KMS-11 (cell line): ENCODE data around the gene PCDHGA7.
"Not testable (repeated sequence)": the region's sequence is repeated elsewhere in the genome, so short reads cannot be mapped to it uniquely, and the experiment has no call there.

Experiments used
- H2AFZ ChIP-seq: fragments of 200-600 bp; sonication (generic); 2 replicates; pipeline ENCODE4 v1.6.1; 2016; ENCODE audit warnings: antibody characterized with exemption, mixed run types, low read depth
- H3K27ac ChIP-seq: fragments of 200-600 bp; sonication (generic); 2 replicates; pipeline ENCODE4 v1.6.1; 2016; ENCODE audit warnings: mild to moderate bottlenecking, mixed run types
- H3K27me3 ChIP-seq: fragments of 200-600 bp; sonication (generic); 2 replicates; pipeline ENCODE4 v1.6.1; 2017; ENCODE audit warnings: mild to moderate bottlenecking, low read depth, mixed run types, moderate library complexity; ENCODE audit not compliant: insufficient read depth
- H3K36me3 ChIP-seq: fragments of 200-600 bp; sonication (generic); 2 replicates; pipeline ENCODE4 v1.6.1; 2017; ENCODE audit warnings: mild to moderate bottlenecking, mixed run types; ENCODE audit not compliant: insufficient read depth
- H3K4me1 ChIP-seq: fragments of 200-600 bp; sonication (generic); 2 replicates; pipeline ENCODE4 v1.6.1; 2016; ENCODE audit warnings: mild to moderate bottlenecking, low read depth, mixed run types; ENCODE audit not compliant: poor library complexity, severe bottlenecking
- H3K4me2 ChIP-seq: fragments of 200-600 bp; sonication (generic); 2 replicates; pipeline ENCODE4 v1.7.0; 2016; ENCODE audit warnings: mild to moderate bottlenecking, mixed run types
- H3K4me3 ChIP-seq: fragments of 200-600 bp; sonication (generic); IDR thresholded peaks from 2 replicates; pipeline ENCODE4 v1.6.1; 2017; ENCODE audit warnings: low read depth, low read length, mixed read lengths; ENCODE audit not compliant: insufficient read depth
- H3K79me2 ChIP-seq: fragments of 200-600 bp; sonication (generic); 2 replicates; pipeline ENCODE4 v1.6.1; 2016; ENCODE audit warnings: low read depth, mixed run types; ENCODE audit not compliant: insufficient read depth
- H3K9ac ChIP-seq: fragments of 200-600 bp; sonication (generic); 2 replicates; pipeline ENCODE4 v1.6.1; 2016; ENCODE audit warnings: mild to moderate bottlenecking, mixed run types
- H4K20me1 ChIP-seq: fragments of 200-600 bp; sonication (generic); 2 replicates; pipeline ENCODE4 v1.6.1; 2016; ENCODE audit warnings: mild to moderate bottlenecking, mixed run types; ENCODE audit not compliant: insufficient read depth
- CTCF ChIP-seq: fragments of 200-600 bp; sonication (generic); conservative IDR thresholded peaks from 2 replicates; pipeline ENCODE4 v1.6.1; 2017; ENCODE audit warnings: low read depth, mild to moderate bottlenecking, antibody characterized with exemption, low read length, moderate library complexity, mixed read lengths

The PCDHGA7 gene

GRCh38 chr5:141412854-141413539, 30.5 kb downstream of the PCDHGA7 start, which contains the start of gene PCDHGA10:
Gene PCDHGA10, plus strand, starts transcription at chr5:141412987. Its CDS starts 189 bp downstream, at chr5:141413176.
- TF ChIP-seq CTCF = no peak
- H3K9ac ChIP-seq = no peak within 1 kb of the TSS
- H4K20me1 ChIP-seq = no peaks in the 10 kb centered on the region
- H3K4me1 ChIP-seq = no peaks in the 10 kb centered on the region
- H3K4me3 ChIP-seq = no peak within 1 kb of the TSS
- no peak within 1 kb of the TSS for H2AFZ ChIP-seq
- no peaks in the 10 kb centered on the region for H3K27me3 ChIP-seq
- H3K27ac ChIP-seq = no peak within 1 kb of the TSS
- no peak within 1 kb of the TSS for H3K4me2 ChIP-seq
- no peaks in the 10 kb centered on the region for H3K36me3 ChIP-seq
- H3K79me2 ChIP-seq = no peaks in the 10 kb centered on the region

GRCh38 chr5:141413540-141414069, 31.1 kb downstream of the PCDHGA7 start:
- H4K20me1 ChIP-seq = no peaks in the 10 kb centered on the region
- H3K9ac ChIP-seq = no peak overlapping the region
- H2AFZ ChIP-seq = no peak overlapping the region
- no peaks in the 10 kb centered on the region for H3K79me2 ChIP-seq
- H3K27ac ChIP-seq = no peak overlapping the region
- no peak overlapping the region for H3K4me2 ChIP-seq
- H3K4me1 ChIP-seq = no peaks in the 10 kb centered on the region
- TF ChIP-seq CTCF = no peak
- H3K36me3 ChIP-seq = no peaks in the 10 kb centered on the region
- no peak overlapping the region for H3K4me3 ChIP-seq
- H3K27me3 ChIP-seq = no peaks in the 10 kb centered on the region

- H3K27me3 ChIP-seq, H3K9ac ChIP-seq, H3K4me3 ChIP-seq, H3K79me2 ChIP-seq, H2AFZ ChIP-seq, H4K20me1 ChIP-seq, H3K36me3 ChIP-seq, H3K27ac ChIP-seq, H3K4me1 ChIP-seq, H3K4me2 ChIP-seq: not testable (repeated sequence)
Measured at GRCh38 chr5:141414548-141415274, 32.2 kb downstream of the PCDHGA7 start.

GRCh38 chr5:141415275-141415618, 32.7 kb downstream of the PCDHGA7 start:
- H3K4me3 ChIP-seq, H2AFZ ChIP-seq, H3K4me2 ChIP-seq, H3K4me1 ChIP-seq, H3K36me3 ChIP-seq, H3K9ac ChIP-seq, H3K27me3 ChIP-seq, H4K20me1 ChIP-seq, H3K27ac ChIP-seq, H3K79me2 ChIP-seq: not testable (repeated sequence)

GRCh38 chr5:141417494-141418172, 35.1 kb downstream of the PCDHGA7 start, which contains the start of gene PCDHGB7:
Gene PCDHGB7, plus strand, starts transcription at chr5:141417677. Its CDS starts 183 bp downstream, at chr5:141417860.
- H3K4me2 ChIP-seq = not testable (repeated sequence)

More at GRCh38 chr5:141417494-141418172, 35.1 kb downstream of the PCDHGA7 start, which contains the start of gene PCDHGB7:
- not testable (repeated sequence) for H4K20me1 ChIP-seq, H3K4me3 ChIP-seq, H2AFZ ChIP-seq, H3K4me1 ChIP-seq, H3K27ac ChIP-seq, H3K27me3 ChIP-seq, H3K9ac ChIP-seq, H3K79me2 ChIP-seq, H3K36me3 ChIP-seq
